GM19035 (cell line): ENCODE results near the gene SRRM5.
"Not testable (repeated sequence)": the region's sequence is repeated elsewhere in the genome, so short reads cannot be mapped to it uniquely, and the experiment has no call there.

ENCODE experiments used
- ATAC-seq: cut with Tn5 transposase; IDR thresholded peaks from one replicate; pipeline ENCODE4 v1.9.1; 2021; ENCODE audit not compliant: unreplicated experiment

Gene SRRM5

GRCh38 chr19:43610493-43610892 lies 1.4 kb upstream of the SRRM5 start:
- no peak for ATAC-seq

DNA sequence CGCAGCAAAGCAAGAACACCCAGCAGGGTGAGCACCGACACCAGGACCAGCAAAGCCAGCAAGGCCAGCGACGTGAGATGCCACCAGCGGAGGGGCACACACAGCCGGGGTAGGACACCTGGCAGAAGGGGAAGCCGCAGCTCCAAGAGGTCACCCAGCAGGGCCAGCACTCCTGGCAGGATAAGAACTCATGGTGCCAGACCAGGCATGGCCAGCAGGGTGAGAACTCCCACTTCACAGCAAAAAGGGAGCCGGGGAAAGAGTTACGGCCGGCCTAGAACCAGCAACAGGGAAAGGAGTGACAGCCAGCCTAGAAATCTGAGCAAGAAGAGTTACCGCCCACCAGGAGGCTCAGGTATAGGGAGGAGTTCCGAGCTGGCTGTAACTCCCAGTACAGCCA lies 486 bp downstream of the SRRM5 start:
- ATAC-seq: no peak

GRCh38 chr19:43616306-43616705 lies 4.4 kb downstream of the SRRM5 start:
- no peak for ATAC-seq

GRCh38 chr19:43616954-43617353 lies 5.1 kb downstream of the SRRM5 start:
- ATAC-seq: no peak

DNA sequence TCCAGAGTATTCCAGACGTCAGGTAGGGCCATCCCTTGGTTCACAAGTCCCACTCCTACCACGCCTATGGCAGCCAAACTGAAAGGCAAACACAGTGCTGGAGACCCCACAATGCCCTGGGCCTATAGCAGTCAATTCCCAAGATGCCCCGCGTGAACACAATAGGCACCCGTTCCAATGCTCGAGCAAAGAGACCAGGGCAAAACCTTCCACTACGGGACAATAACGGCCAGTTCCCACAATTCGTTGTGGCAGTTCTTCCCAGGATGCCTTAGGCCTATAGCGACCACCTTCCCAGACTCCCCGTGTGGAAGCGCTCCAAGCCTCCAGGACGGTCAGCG lies 7.0 kb downstream of the SRRM5 start:
- peak; percentile 14 for ATAC-seq

GRCh38 chr19:43619262-43620060 lies 7.6 kb downstream of the SRRM5 start, which contains the start of gene ZNF428:
Gene ZNF428, minus strand, starts transcription at chr19:43619629. Its CDS starts 5,325 bp downstream, at chr19:43614304.
- peak; percentile 74 for ATAC-seq

GRCh38 chr19:43620061-43621001 lies 8.4 kb downstream of the SRRM5 start:
- no peak for ATAC-seq

GRCh38 chr19:43622070-43622469 lies 10.2 kb downstream of the SRRM5 start:
- ATAC-seq: no peak

- no peak for ATAC-seq
These were observed 11.1 kb downstream of the SRRM5 start for GRCh38 chr19:43622956-43623355.

GRCh38 chr19:43623889-43624670 lies 12.2 kb downstream of the SRRM5 start:
- no peak for ATAC-seq

- no peak for ATAC-seq
These were observed 13.0 kb downstream of the SRRM5 start for GRCh38 chr19:43624933-43625332.

DNA sequence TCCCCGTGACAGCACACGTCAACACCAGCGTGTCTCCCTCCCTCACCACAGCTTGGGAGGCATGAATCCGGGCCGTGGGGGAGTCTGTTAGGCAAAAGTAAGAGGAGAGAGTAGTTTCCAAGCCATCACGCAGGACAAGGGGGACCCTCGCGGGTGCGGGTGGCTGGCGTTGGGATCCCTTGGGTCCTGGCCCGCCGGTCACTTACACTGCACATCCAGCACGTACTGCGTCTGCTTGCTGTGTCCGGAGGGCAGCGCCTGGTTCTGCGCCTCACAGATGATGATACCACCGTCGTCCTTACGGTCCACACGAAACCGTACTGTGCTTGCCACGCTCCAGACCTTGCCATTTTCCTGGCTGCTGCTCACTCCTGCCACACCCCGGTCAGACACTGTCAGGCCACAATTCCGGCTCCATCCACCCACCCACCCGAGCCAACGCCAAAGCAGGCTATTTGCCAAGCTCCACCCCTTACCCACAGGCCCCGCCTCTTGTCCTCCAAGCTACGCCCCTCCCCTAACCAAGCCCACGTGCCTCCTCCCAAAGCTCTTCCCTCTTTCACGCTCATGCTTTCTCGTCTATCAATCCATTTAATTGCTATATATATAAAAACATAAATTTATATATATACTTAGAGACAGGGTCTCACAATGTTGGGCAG lies 14.2 kb downstream of the SRRM5 start:
- no peak for ATAC-seq

- ATAC-seq: no peak
These were observed 14.9 kb downstream of the SRRM5 start for GRCh38 chr19:43626838-43627237.

- no peak for ATAC-seq
These were observed 16.9 kb downstream of the SRRM5 start for GRCh38 chr19:43628646-43629326.

GRCh38 chr19:43631491-43631890 lies 19.6 kb downstream of the SRRM5 start:
- ATAC-seq: no peak

DNA sequence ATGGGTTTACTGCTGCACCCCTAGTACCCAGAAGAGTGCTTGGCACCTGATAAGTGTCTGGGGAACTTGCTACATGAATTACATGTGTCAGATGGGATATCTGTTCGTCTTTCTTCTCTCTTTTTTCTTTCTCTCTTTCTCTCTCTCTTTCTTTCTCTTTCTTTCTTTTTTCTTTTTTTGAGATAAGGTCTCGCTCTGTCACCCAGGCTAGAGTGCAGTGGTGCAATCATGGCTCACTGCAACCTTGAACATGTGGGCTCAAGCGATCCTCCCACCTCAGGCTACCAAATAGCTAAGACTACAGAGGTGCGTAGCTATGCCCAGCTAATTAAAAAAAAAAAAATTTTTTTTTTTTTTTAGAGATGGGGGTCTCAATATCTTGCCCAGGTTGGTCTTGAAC lies 21.6 kb downstream of the SRRM5 start:
- ATAC-seq: no peak

DNA sequence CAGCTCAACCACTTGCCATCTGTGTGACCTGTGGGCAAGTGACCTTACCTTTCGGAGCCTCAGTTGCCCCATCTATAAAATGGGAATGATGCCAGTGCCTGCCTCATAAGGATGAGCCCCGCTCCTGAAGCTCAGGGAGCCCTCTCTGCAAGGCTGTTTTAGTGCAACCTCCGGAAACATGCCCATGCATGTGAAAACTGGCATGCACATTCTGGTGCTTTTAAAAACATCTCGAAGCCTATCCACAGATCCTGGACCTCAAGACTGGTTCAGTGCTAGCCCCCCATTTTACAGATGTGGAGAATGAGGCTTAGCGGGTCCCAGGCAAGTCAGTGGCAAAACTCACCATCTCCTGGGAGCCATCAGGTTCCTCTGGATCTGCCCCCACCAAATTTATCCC lies 22.2 kb downstream of the SRRM5 start:
- no peak for ATAC-seq

GRCh38 chr19:43634506-43634871 lies 22.6 kb downstream of the SRRM5 start:
- no peak for ATAC-seq

- no peak for ATAC-seq
These were observed 23.1 kb downstream of the SRRM5 start for GRCh38 chr19:43634872-43635560.

GRCh38 chr19:43635561-43635940 lies 23.7 kb downstream of the SRRM5 start:
- not testable (repeated sequence) for ATAC-seq
